IMR-90 (cell line): ENCODE results near the gene GLT8D2. TPM values are rescaled to one million over a fixed set of nuclear protein-coding genes. Genes with fewer than 3 reads are reported as not detected.
A peak's percentile ranks its signal among the peaks of the same experiment; 100 is the strongest.

Experiments
- ATAC-seq: fragments of 200-7000 bp; cut with Tn5 transposase; 2 replicates; pipeline ENCODE4 v1.9.1; 2020; ENCODE audit warnings: low read depth, mild to moderate bottlenecking, moderate library complexity
- BruUV-seq: library from RNA; stranded (reverse); fragments of 400-500 nt; replicated peaks from 2 replicates; lab custom pipeline; 2021; lab: Mats Ljungman, UMichigan
- CTCF ChIA-PET: fragments of 300-600 bp; formaldehyde crosslinking; extraction: SDS; loops from one replicate; lab custom pipeline; 2021; ENCODE audit warnings: antibody characterized with exemption; lab: Yijun Ruan, JAX
- POLR2A ChIA-PET: fragments of 300-600 bp; sonication (Branson Sonifier 250); formaldehyde crosslinking; loops from one replicate; lab custom pipeline; 2022; ENCODE audit warnings: antibody characterized with exemption; ENCODE audit not compliant: unreplicated experiment; lab: Charles Lee
- DNase-seq: peaks from one replicate; pipeline ENCODE4 v3.0.0; 2013
- H2AFZ ChIP-seq: replicated peaks from 2 replicates; pipeline ENCODE3; 2013; ENCODE audit warnings: low read length, mild to moderate bottlenecking; ENCODE audit not compliant: poor library complexity
- H2AK5ac ChIP-seq: 2 replicates; pipeline ENCODE4 v1.6.1; 2013; ENCODE audit warnings: low read depth, low read length, inconsistent platforms
- H2AK9ac ChIP-seq: replicated peaks from 2 replicates; pipeline ENCODE3; 2013; ENCODE audit warnings: mild to moderate bottlenecking, low read depth, low read length, moderate library complexity; ENCODE audit not compliant: poor library complexity
- H2BK120ac ChIP-seq: 2 replicates; pipeline ENCODE4 v1.6.1; 2013; ENCODE audit warnings: low read depth, low read length, inconsistent platforms
- H2BK15ac ChIP-seq: 3 replicates; pipeline ENCODE4 v1.6.1; 2013; ENCODE audit warnings: low read depth, low read length, inconsistent platforms
- H2BK20ac ChIP-seq: 2 replicates; pipeline ENCODE4 v1.6.1; 2013; ENCODE audit warnings: low read depth, mild to moderate bottlenecking, inconsistent platforms, low read length, moderate library complexity
- H2BK5ac ChIP-seq: 2 replicates; pipeline ENCODE4 v1.6.1; 2013; ENCODE audit warnings: mild to moderate bottlenecking, low read depth, low read length, inconsistent platforms; ENCODE audit not compliant: poor library complexity, severe bottlenecking
- H3K14ac ChIP-seq: replicated peaks from 2 replicates; pipeline ENCODE4 v1.6.1; 2013; ENCODE audit warnings: low read depth, low read length, inconsistent platforms
- H3K18ac ChIP-seq: 2 replicates; pipeline ENCODE4 v1.6.1; 2013; ENCODE audit warnings: low read depth, low read length, control low read depth
- H3K23ac ChIP-seq: 2 replicates; pipeline ENCODE4 v1.6.1; 2013; ENCODE audit warnings: low read depth, low read length, inconsistent platforms
- H3K27ac ChIP-seq: 2 replicates; pipeline ENCODE4 v1.5.1; 2013; ENCODE audit warnings: mild to moderate bottlenecking, control low read depth, low read length; ENCODE audit not compliant: insufficient read depth
- H3K27me3 ChIP-seq: 2 replicates; pipeline ENCODE4 v1.6.1; 2013; ENCODE audit warnings: low read length; ENCODE audit not compliant: control insufficient read depth, insufficient read depth
- H3K36me3 ChIP-seq: 2 replicates; pipeline ENCODE4 v1.6.1; 2013; ENCODE audit warnings: low read length, mixed read lengths; ENCODE audit not compliant: control insufficient read depth, insufficient read depth
- H3K4ac ChIP-seq: 2 replicates; pipeline ENCODE4 v1.6.1; 2013; ENCODE audit warnings: low read depth, low read length, inconsistent platforms
- H3K4me1 ChIP-seq: 2 replicates; pipeline ENCODE4 v1.6.1; 2013; ENCODE audit warnings: low read length, mixed read lengths; ENCODE audit not compliant: control insufficient read depth, insufficient read depth
- H3K4me2 ChIP-seq: 2 replicates; pipeline ENCODE4 v1.6.1; 2013; ENCODE audit warnings: low read depth, mild to moderate bottlenecking, control low read depth, low read length, moderate library complexity
- H3K4me3 ChIP-seq: 2 replicates; pipeline ENCODE4 v1.5.1; 2013; ENCODE audit warnings: low read depth, mild to moderate bottlenecking, control low read depth, low read length, moderate library complexity; ENCODE audit not compliant: insufficient read depth
- H3K56ac ChIP-seq: 2 replicates; pipeline ENCODE4 v1.6.1; 2013; ENCODE audit warnings: low read length, inconsistent platforms; ENCODE audit not compliant: insufficient read depth; ENCODE audit errors: extremely low read depth
- H3K79me1 ChIP-seq, 2 experiments: 2 replicates each; pipeline ENCODE4 v1.6.1; 2013; ENCODE audit warnings: low read length in 2 of 2, inconsistent platforms in 1 of 2, low read depth in 1 of 2
- H3K9ac ChIP-seq: 2 replicates; pipeline ENCODE4 v1.6.1; 2013; ENCODE audit warnings: low read depth, low read length, control low read depth
- H3K9me1 ChIP-seq: 2 replicates; pipeline ENCODE4 v1.6.1; 2013; ENCODE audit warnings: low read length, inconsistent platforms; ENCODE audit not compliant: insufficient read depth
- H3K9me3 ChIP-seq: 2 replicates; pipeline ENCODE4 v1.6.1; 2013; ENCODE audit warnings: low read length; ENCODE audit not compliant: control insufficient read depth, insufficient read depth
- H4K20me1 ChIP-seq: 2 replicates; pipeline ENCODE4 v1.6.1; 2013; ENCODE audit warnings: low read length, inconsistent platforms; ENCODE audit not compliant: insufficient read depth
- H4K5ac ChIP-seq: 2 replicates; pipeline ENCODE4 v1.6.1; 2013; ENCODE audit warnings: mild to moderate bottlenecking, low read depth, low read length, control low read depth
- H4K8ac ChIP-seq, 2 experiments: 2 replicates each; pipeline ENCODE4 v1.6.1; 2013; ENCODE audit warnings: low read depth in 2 of 2, low read length in 2 of 2, control low read depth in 1 of 2, inconsistent platforms in 1 of 2
- H4K91ac ChIP-seq: 2 replicates; pipeline ENCODE4 v1.6.1; 2013; ENCODE audit warnings: low read depth, low read length, inconsistent platforms; ENCODE audit not compliant: insufficient read depth
- BHLHE40 ChIP-seq: fragments of 150-350 bp; IDR thresholded peaks from 2 replicates; pipeline ENCODE4 v1.6.1; 2016; ENCODE audit warnings: mild to moderate bottlenecking, low read depth, low read length
- CEBPB ChIP-seq: IDR thresholded peaks from 2 replicates; pipeline ENCODE4 v1.6.1; 2012; ENCODE audit warnings: low read depth, low read length, improper control_type of control experiment
- MAFK ChIP-seq: IDR thresholded peaks from 2 replicates; pipeline ENCODE4 v1.6.1; 2012; ENCODE audit warnings: low read depth, low read length, improper control_type of control experiment
- MAZ ChIP-seq: IDR thresholded peaks from 2 replicates; pipeline ENCODE4 v1.6.1; 2012; ENCODE audit warnings: low read depth, mild to moderate bottlenecking, low read length, improper control_type of control experiment, moderate library complexity, borderline replicate concordance
- MXI1 ChIP-seq: IDR thresholded peaks from 2 replicates; pipeline ENCODE4 v1.6.1; 2012; ENCODE audit warnings: low read depth, mild to moderate bottlenecking, low read length, moderate library complexity, borderline replicate concordance
- NFE2L2 ChIP-seq: fragments of 150-350 bp; IDR thresholded peaks from 2 replicates; pipeline ENCODE4 v1.6.1; 2016; ENCODE audit warnings: low read depth, mild to moderate bottlenecking, low read length
- POLR2A ChIP-seq: IDR thresholded peaks from 2 replicates; pipeline ENCODE4 v1.6.1; 2012; ENCODE audit warnings: mild to moderate bottlenecking, low read depth, low read length
- RAD21 ChIP-seq: IDR thresholded peaks from 2 replicates; pipeline ENCODE4 v1.6.1; 2012; ENCODE audit warnings: low read length, improper control_type of control experiment
- SMC3 ChIP-seq: fragments of 150-350 bp; IDR thresholded peaks from 2 replicates; pipeline ENCODE4 v1.6.1; 2016; ENCODE audit warnings: low read depth, mild to moderate bottlenecking, antibody characterized with exemption, low read length, moderate library complexity
- WGBS, 2 experiments: methylation state at CpG; one replicate each; pipeline versions ENCODE4 v1.1.5 to v1.1.7; 2013; ENCODE audit warnings: missing lambda C conversion rate in 2 of 2; ENCODE audit not compliant: insufficient read length in 1 of 2; ENCODE audit errors: extremely low coverage in 2 of 2; 5-methylcytosine and 5-hydroxymethylcytosine counted together
- dilution Hi-C: fragments of 300-500 bp; cut with HindIII; formaldehyde crosslinking; loops from one replicate; pipeline ENCODE4 v1.14.3; 2018; ENCODE audit warnings: low sequenced_read_pairs; ENCODE audit not compliant: unreplicated experiment
- in situ Hi-C: fragments of 300-500 bp; cut with MboI; formaldehyde crosslinking; loops from 3 replicates; pipeline ENCODE4 v1.14.3; 2019; ENCODE audit warnings: low sequenced_read_pairs, inconsistent platforms, mixed read lengths
- intact Hi-C: fragments of 100-400 bp; cut with micrococcal nuclease; formaldehyde crosslinking; loops from 2 replicates; pipeline ENCODE4 v1.10.0; 2022
- polyA plus RNA-seq, 3 experiments: library from polyadenylated mRNA; depleted of rRNA; stranded (reverse); fragments of >200 nt; gene quantifications; 2 replicates each; pipeline ENCODE4 v1.2.3, GENCODE V29; 2012; ENCODE audit warnings: low replicate concordance in 1 of 3
- total RNA-seq: library from RNA; depleted of rRNA; stranded (reverse); fragments of >200 nt; gene quantifications from 2 replicates; pipeline ENCODE4 v1.2.3, GENCODE V29; 2012
- TF ChIP-seq, protein P1 (sequence below): fragments of 150-350 bp; IDR thresholded peaks from 2 replicates; pipeline ENCODE4 v1.6.1; 2016; ENCODE audit warnings: low read depth, mild to moderate bottlenecking, low read length, moderate library complexity, borderline replicate concordance
- TF ChIP-seq, protein P2 (sequence below): conservative IDR thresholded peaks from 2 replicates; pipeline ENCODE4 v1.5.1; 2012; ENCODE audit warnings: mild to moderate bottlenecking, low read depth, low read length, improper control_type of control experiment

The GLT8D2 gene
- total and polyA plus RNA-seq, 2 of the 4 experiments (the other 2 are of a cell fraction): 33.5 to 47.9 TPM

DNA sequence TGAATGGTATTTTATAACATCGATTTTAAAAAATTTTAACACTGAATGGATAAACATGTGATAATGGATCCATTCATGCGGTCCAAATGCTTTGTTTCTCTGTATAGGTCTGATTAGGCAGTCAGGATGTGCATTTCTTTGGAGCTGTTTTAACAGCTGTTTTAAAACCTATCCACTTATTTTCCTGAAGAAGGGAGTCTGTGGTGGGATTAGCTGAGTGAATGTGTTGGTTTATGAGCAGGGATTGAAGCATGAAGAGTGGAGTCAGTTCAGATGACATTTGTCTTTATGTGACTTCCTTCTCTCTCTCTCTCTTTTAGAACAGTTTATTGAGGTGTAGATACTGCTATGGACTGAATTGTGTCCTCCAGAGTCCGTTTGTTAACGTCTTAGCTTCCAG is 37.7 kb downstream of the GLT8D2 start:
- in situ Hi-C loops: no loop called here
- peaks cover 0 to 12% of the 10 kb centered on the region in 2 experiments; a peak in 2 of 4 replicates for H3K79me1 ChIP-seq
- H4K8ac ChIP-seq: 0 out of 4 replicates have a peak overlapping the region, but pooled peaks of 1 of the 2 experiments have one; percentile 20
- H3K36me3 ChIP-seq: peaks cover 11% of the 10 kb centered on the region
- H3K23ac ChIP-seq: peak overlapping the region; percentile 4; the same call in 1 of the 2 replicates
- H3K9ac ChIP-seq: no peak overlapping the region
- TF ChIP-seq MXI1: no peak
- no peak for TF ChIP-seq BHLHE40
- TF ChIP-seq SMC3: no peak
- no peak for TF ChIP-seq POLR2A
- TF ChIP-seq MAFK: no peak
- TF ChIP-seq MAZ: no peak
- TF ChIP-seq RAD21: no peak
- TF ChIP-seq NFE2L2: no peak
- TF ChIP-seq, protein P1, sequence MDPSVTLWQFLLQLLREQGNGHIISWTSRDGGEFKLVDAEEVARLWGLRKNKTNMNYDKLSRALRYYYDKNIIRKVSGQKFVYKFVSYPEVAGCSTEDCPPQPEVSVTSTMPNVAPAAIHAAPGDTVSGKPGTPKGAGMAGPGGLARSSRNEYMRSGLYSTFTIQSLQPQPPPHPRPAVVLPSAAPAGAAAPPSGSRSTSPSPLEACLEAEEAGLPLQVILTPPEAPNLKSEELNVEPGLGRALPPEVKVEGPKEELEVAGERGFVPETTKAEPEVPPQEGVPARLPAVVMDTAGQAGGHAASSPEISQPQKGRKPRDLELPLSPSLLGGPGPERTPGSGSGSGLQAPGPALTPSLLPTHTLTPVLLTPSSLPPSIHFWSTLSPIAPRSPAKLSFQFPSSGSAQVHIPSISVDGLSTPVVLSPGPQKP: no peak
- no peak for TF ChIP-seq CEBPB
- TF ChIP-seq, protein P2, sequence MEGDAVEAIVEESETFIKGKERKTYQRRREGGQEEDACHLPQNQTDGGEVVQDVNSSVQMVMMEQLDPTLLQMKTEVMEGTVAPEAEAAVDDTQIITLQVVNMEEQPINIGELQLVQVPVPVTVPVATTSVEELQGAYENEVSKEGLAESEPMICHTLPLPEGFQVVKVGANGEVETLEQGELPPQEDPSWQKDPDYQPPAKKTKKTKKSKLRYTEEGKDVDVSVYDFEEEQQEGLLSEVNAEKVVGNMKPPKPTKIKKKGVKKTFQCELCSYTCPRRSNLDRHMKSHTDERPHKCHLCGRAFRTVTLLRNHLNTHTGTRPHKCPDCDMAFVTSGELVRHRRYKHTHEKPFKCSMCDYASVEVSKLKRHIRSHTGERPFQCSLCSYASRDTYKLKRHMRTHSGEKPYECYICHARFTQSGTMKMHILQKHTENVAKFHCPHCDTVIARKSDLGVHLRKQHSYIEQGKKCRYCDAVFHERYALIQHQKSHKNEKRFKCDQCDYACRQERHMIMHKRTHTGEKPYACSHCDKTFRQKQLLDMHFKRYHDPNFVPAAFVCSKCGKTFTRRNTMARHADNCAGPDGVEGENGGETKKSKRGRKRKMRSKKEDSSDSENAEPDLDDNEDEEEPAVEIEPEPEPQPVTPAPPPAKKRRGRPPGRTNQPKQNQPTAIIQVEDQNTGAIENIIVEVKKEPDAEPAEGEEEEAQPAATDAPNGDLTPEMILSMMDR: no peak
- H2BK15ac ChIP-seq: no peak overlapping the region; the same call in 2 of the 3 replicates
- no TSS peak for BruUV-seq
- DNase-seq: no peak
- H3K4me2 ChIP-seq: no peak overlapping the region
- H4K91ac ChIP-seq: no peak overlapping the region
- no peak for ATAC-seq
- peaks cover 5% of the 10 kb centered on the region for H3K4me1 ChIP-seq
- H3K27ac ChIP-seq: no peak overlapping the region
- dilution Hi-C loops: no loop called here
- intact Hi-C loops: loop anchor here (5.0 kb wide), 1 partner anchor 35 kb away; no protein-coding TSS in a partner anchor
- no peak overlapping the region for H3K4me3 ChIP-seq
- CTCF ChIA-PET: no interaction called here
- H3K56ac ChIP-seq: no peak overlapping the region
- peak overlapping the region; percentile 57 for H2BK20ac ChIP-seq
- H3K27me3 ChIP-seq: no peaks in the 10 kb centered on the region
- 0 out of 2 replicates have a peak, but pooled peaks cover 2% of the 10 kb centered on the region for H3K9me3 ChIP-seq
- peak overlapping the region; percentile 66 for H2BK120ac ChIP-seq
- H3K14ac ChIP-seq: no peak overlapping the region
- no peak overlapping the region for H2AK9ac ChIP-seq
- no peaks in the 10 kb centered on the region for H4K20me1 ChIP-seq
- no CpG with 5 or more reads among the region's 4 CpGs for WGBS, 2 experiments
- peaks cover 6% of the 10 kb centered on the region for H3K9me1 ChIP-seq
- peak overlapping the region; percentile 0; the same call in 1 of the 2 replicates for H3K4ac ChIP-seq
- POLR2A ChIA-PET: no interaction called here
- H2AK5ac ChIP-seq: peak overlapping the region; percentile 4; the same call in 1 of the 2 replicates
- no peak overlapping the region; the same call in 1 of the 2 replicates for H3K18ac ChIP-seq
- peak overlapping the region; percentile 17 for H2BK5ac ChIP-seq
- no peak overlapping the region for H4K5ac ChIP-seq
- H2AFZ ChIP-seq: no peak overlapping the region
